ENCODE results near the gene CISH. TPM values are rescaled to one million over a fixed set of nuclear protein-coding genes. Genes with fewer than 3 reads are reported as not detected.

Gene CISH
- total and polyA plus RNA-seq, 8 donors, result 6.2 to 21.5 (median 11.2) TPM

GRCh38 chr3:50600141-50600753 lies 11.3 kb downstream of the CISH start:
- FAIRE-seq (no peak), ATAC-seq (peak in 1 of 4 donors; percentile 4)

GRCh38 chr3:50599716-50600118 lies 11.9 kb downstream of the CISH start:
- FAIRE-seq (no peak), ATAC-seq (no peak), DNase-seq (peak in 1 of 6 donors; percentile 60)
- H3K4me1 ChIP-seq, result peaks cover 51 to 55% (median 54%) of the 10 kb centered on the region in 3 donors
- no peaks in the 10 kb centered on the region for H3K27me3 ChIP-seq
- no peak overlapping the region for H3K4me3 ChIP-seq
- H3K27ac ChIP-seq, result peak overlapping the region; percentile 97 to 99 (median 98)
- WGBS, 2 donors, result 62 to 67% methylated on average over 1 of the region's 1 CpG
- no peaks in the 10 kb centered on the region for H3K36me3 ChIP-seq
- no peak for TF ChIP-seq CTCF (IDR thresholded peaks at IDR 0.05)
- H3K9me3 ChIP-seq, result no peaks in the 10 kb centered on the region
- intact Hi-C loops (cut with DNase I), result no loop called here

More at GRCh38 chr3:50600141-50600753, 11.3 kb downstream of the CISH start:
- H3K9me3 ChIP-seq, result no peaks in the 10 kb centered on the region
- peak in 4 of 6 donors; percentile 57 to 69 (median 61) for DNase-seq
- H3K27ac ChIP-seq, result peak overlapping the region; percentile 97 to 99 (median 98)
- H3K4me1 ChIP-seq, result peaks cover 54 to 60% (median 59%) of the 10 kb centered on the region in 3 donors
- intact Hi-C loops (cut with DNase I), result no loop called here
- TF ChIP-seq CTCF (IDR thresholded peaks at IDR 0.05), result no peak
- WGBS, 2 donors, result 31 to 33% methylated on average over 9 of the region's 9 CpGs
- no peaks in the 10 kb centered on the region for H3K27me3 ChIP-seq
- no peaks in the 10 kb centered on the region for H3K36me3 ChIP-seq
- no peak overlapping the region for H3K4me3 ChIP-seq

GRCh38 chr3:50599115-50599715 lies 12.4 kb downstream of the CISH start:
- ATAC-seq, result no peak
- H3K4me1 ChIP-seq, result peaks cover 46 to 50% (median 49%) of the 10 kb centered on the region in 3 donors
- no peak for FAIRE-seq
- no peak overlapping the region for H3K4me3 ChIP-seq
- DNase-seq, result peak in 1 of 6 donors; percentile 55
- no peaks in the 10 kb centered on the region for H3K9me3 ChIP-seq
- no peak for TF ChIP-seq CTCF (IDR thresholded peaks at IDR 0.05)
- no peaks in the 10 kb centered on the region for H3K27me3 ChIP-seq
- H3K36me3 ChIP-seq, result no peaks in the 10 kb centered on the region
- 77 to 83% methylated on average over 6 of the region's 6 CpGs for WGBS, 2 donors
- peak overlapping the region in 3 of 4 donors; percentile 97 to 99 (median 98) for H3K27ac ChIP-seq
- intact Hi-C loops (cut with DNase I), result no loop called here

- DNase-seq (peak in 2 of 6 donors; percentile 52 to 58), ATAC-seq (no peak), FAIRE-seq (no peak)
- Histone ChIP-seq H3K9me3 (no peaks in the 10 kb centered on the region), H3K27ac (no peak overlapping the region), H3K36me3 (no peaks in the 10 kb centered on the region), H3K27me3 (no peaks in the 10 kb centered on the region), H3K4me3 (no peak overlapping the region), H3K4me1 (peaks cover 5 to 12% (median 7%) of the 10 kb centered on the region in 3 donors)
- intact Hi-C loops (cut with DNase I), result no loop called here
- TF ChIP-seq CTCF (IDR thresholded peaks at IDR 0.05), result no peak
- 23 to 26% methylated on average over 2 of the region's 2 CpGs for WGBS, 2 donors
These were observed 17.3 kb downstream of the CISH start for GRCh38 chr3:50594253-50594785.

All from pancreas (tissue), 10 donors.